SH-SY5Y (cell line): ENCODE measurements around the gene MGMT.

Experiments used
- GATA2 ChIP-seq: IDR thresholded peaks from 2 replicates; pipeline ENCODE4 v1.6.1; 2011; ENCODE audit warnings: mild to moderate bottlenecking, low read depth, low read length
- GATA3 ChIP-seq: IDR thresholded peaks from 2 replicates; pipeline ENCODE4 v1.6.1; 2011; ENCODE audit warnings: low read depth, mild to moderate bottlenecking, low read length, moderate library complexity

GRCh38 chr10:129696636-129697035 is 229.6 kb downstream of the MGMT start:
- TF ChIP-seq GATA3 (no peak), GATA2 (no peak)
